HepG2 (cell line): ENCODE measurements around the gene TFPI. TPM values are rescaled to one million over a fixed set of nuclear protein-coding genes. Genes with fewer than 3 reads are reported as not detected.

Experiments used
- ATAC-seq: fragments of 200-7000 bp; cut with Tn5 transposase; 3 replicates; pipeline ENCODE4 v1.9.1; 2020; ENCODE audit warnings: mild to moderate bottlenecking, moderate library complexity
- BruUV-seq: library from RNA; stranded (reverse); fragments of 400-500 nt; replicated peaks from 2 replicates; lab custom pipeline; 2021; lab: Mats Ljungman, UMichigan
- CTCF ChIA-PET: fragments of 300-600 bp; formaldehyde crosslinking; extraction: SDS; loops from one replicate; lab custom pipeline; 2021; ENCODE audit warnings: low total read pairs, inconsistent platforms, low intra/inter-chr PET ratio; lab: Yijun Ruan, JAX
- POLR2A ChIA-PET: fragments of 350-600 bp; sonication (Branson Sonifier 250); formaldehyde crosslinking; loops from one replicate; lab custom pipeline; 2020; ENCODE audit warnings: antibody characterized with exemption, inconsistent platforms; lab: Yijun Ruan, JAX
- DNase-seq: peaks from one replicate; pipeline ENCODE4 v3.0.0-alpha.2; 2015; ENCODE audit warnings: low spot score
- FAIRE-seq: peaks from 3 replicates; lab custom pipeline; 2011; peaks lifted over from hg19 to GRCh38; lab: Jason Lieb, UNC
- H2AFZ ChIP-seq: one replicate; pipeline ENCODE4 v1.6.1; 2011; ENCODE audit warnings: low read length, inconsistent platforms
- H3K27ac ChIP-seq: fragments of 300-600 bp; 3 replicates; pipeline ENCODE4 v1.8.0; 2011; ENCODE audit warnings: mixed run types, mild to moderate bottlenecking, mixed read lengths, low read length, inconsistent platforms; ENCODE audit not compliant: insufficient read depth; ENCODE audit errors: extremely low read length
- H3K27me3 ChIP-seq, 2 experiments: fragments of 200-600 bp in 1 of 2; 2 replicates in 1 of 2; 3 replicates in 1 of 2; pipeline versions ENCODE4 v1.6.0 to v1.8.0; 2011; ENCODE audit warnings: low read length in 2 of 2, mild to moderate bottlenecking in 2 of 2, moderate library complexity in 2 of 2, inconsistent platforms in 1 of 2; ENCODE audit not compliant: insufficient read depth in 2 of 2, control insufficient read depth in 1 of 2
- H3K36me3 ChIP-seq, 2 experiments: fragments of 200-600 bp in 1 of 2; replicated peaks in 1 of 2; 2 replicates in 1 of 2; 3 replicates in 1 of 2; pipeline versions ENCODE4 v1.5.1 to v1.8.0; 2011; ENCODE audit warnings: low read length in 2 of 2, inconsistent platforms in 1 of 2; ENCODE audit not compliant: insufficient read depth in 2 of 2, control insufficient read depth in 1 of 2
- H3K4me1 ChIP-seq: 2 replicates; pipeline ENCODE4 v1.5.1; 2012; ENCODE audit warnings: low read length, inconsistent platforms; ENCODE audit not compliant: insufficient read depth
- H3K4me2 ChIP-seq: 2 replicates; pipeline ENCODE4 v1.6.0; 2011; ENCODE audit warnings: low read depth, low read length, inconsistent platforms
- H3K4me3 ChIP-seq, 3 experiments: fragments of 200-600 bp in 1 of 3; sonication (generic), shearing (Covaris generic) in 1 of 3; replicated peaks in 1 of 3; 2 replicates each; pipeline ENCODE4 v1.5.1; 2011 to 2016; ENCODE audit warnings: low read length in 3 of 3, inconsistent platforms in 2 of 3, low read depth in 2 of 3, mild to moderate bottlenecking in 2 of 3, control low read depth in 1 of 3, mixed read lengths in 1 of 3; ENCODE audit not compliant: insufficient read depth in 1 of 3
- H3K79me2 ChIP-seq: one replicate; pipeline ENCODE4 v1.6.1; 2011; ENCODE audit warnings: low read length, inconsistent platforms; ENCODE audit not compliant: insufficient read depth
- H3K9ac ChIP-seq: 2 replicates; pipeline ENCODE4 v1.6.0; 2011; ENCODE audit warnings: mild to moderate bottlenecking, low read depth, low read length, inconsistent platforms; ENCODE audit not compliant: insufficient read depth
- H3K9me3 ChIP-seq: 2 replicates; pipeline ENCODE4 v1.5.1; 2012; ENCODE audit warnings: mild to moderate bottlenecking, low read length
- H4K20me1 ChIP-seq: 2 replicates; pipeline ENCODE4 v1.6.0; 2011; ENCODE audit warnings: inconsistent platforms, mild to moderate bottlenecking, low read length, moderate library complexity; ENCODE audit not compliant: insufficient read depth
- ARID2 ChIP-seq: sonication (generic); formaldehyde crosslinking; IDR thresholded peaks from 2 replicates; pipeline ENCODE4 v1.8.1; 2022; ENCODE audit warnings: mild to moderate bottlenecking, missing genetic modification reagents, borderline replicate concordance
- ASH2L ChIP-seq: fragments of 300-600, 200-600 bp; sonication (generic); IDR thresholded peaks from 2 replicates; pipeline ENCODE4 v1.7.0; 2017; ENCODE audit warnings: low read depth, mild to moderate bottlenecking, moderate library complexity, mixed read lengths, low read length; ENCODE audit not compliant: insufficient read length
- CEBPG ChIP-seq: IDR thresholded peaks from 2 replicates; pipeline ENCODE4 v1.6.1; 2016
- EHMT2 ChIP-seq: fragments of 200-600 bp; sonication (generic); IDR thresholded peaks from 2 replicates; pipeline ENCODE4 v1.7.0; 2017; ENCODE audit warnings: antibody characterized with exemption, low read depth, low read length, borderline replicate concordance
- GATAD2A ChIP-seq: IDR thresholded peaks from 2 replicates; pipeline ENCODE4 v1.6.1; 2016
- HNRNPK ChIP-seq: fragments of 200-400 bp; formaldehyde crosslinking; IDR thresholded peaks from 2 replicates; pipeline ENCODE4 v1.6.1; 2018; ENCODE audit warnings: low read length, low read depth, moderate library complexity, mild to moderate bottlenecking; ENCODE audit not compliant: poor library complexity, severe bottlenecking
- NKX3-1 ChIP-seq: sonication (generic); formaldehyde crosslinking; IDR thresholded peaks from 2 replicates; pipeline ENCODE4 v1.5.0; 2020; ENCODE audit warnings: missing genetic modification reagents
- RAD21 ChIP-seq: fragments of 450-650 bp; formaldehyde crosslinking; IDR thresholded peaks from 2 replicates; pipeline ENCODE4 v1.5.0; 2020; ENCODE audit warnings: mild to moderate bottlenecking
- SALL1 ChIP-seq: sonication (generic); formaldehyde crosslinking; IDR thresholded peaks from 2 replicates; pipeline ENCODE4 v1.8.0; 2022; ENCODE audit warnings: mild to moderate bottlenecking, missing genetic modification reagents
- SMC3 ChIP-seq: IDR thresholded peaks from 2 replicates; pipeline ENCODE4 v1.6.1; 2011; ENCODE audit warnings: low read length, improper control_type of control experiment
- ZBTB7A ChIP-seq: sonication (generic); formaldehyde crosslinking; IDR thresholded peaks from 2 replicates; pipeline ENCODE4 v1.8.0; 2022; ENCODE audit warnings: mild to moderate bottlenecking, missing genetic modification reagents
- ZIK1 ChIP-seq: sonication (generic); formaldehyde crosslinking; IDR thresholded peaks from 2 replicates; pipeline ENCODE4 v1.5.0; 2020; ENCODE audit warnings: mild to moderate bottlenecking, low read depth, missing genetic modification reagents, borderline replicate concordance
- ZNF354B ChIP-seq: sonication (generic); formaldehyde crosslinking; IDR thresholded peaks from 2 replicates; pipeline ENCODE4 v1.8.0; 2022; ENCODE audit warnings: mild to moderate bottlenecking, missing genetic modification reagents
- ZNF577 ChIP-seq: sonication (generic); formaldehyde crosslinking; IDR thresholded peaks from 2 replicates; pipeline ENCODE4 v1.4.0; 2020; ENCODE audit warnings: mild to moderate bottlenecking, low read depth, missing genetic modification reagents, borderline replicate concordance
- ZNF678 ChIP-seq: sonication (generic); formaldehyde crosslinking; IDR thresholded peaks from 2 replicates; pipeline ENCODE4 v1.4.0; 2020; ENCODE audit warnings: mild to moderate bottlenecking, missing genetic modification reagents
- WGBS: methylation state at CpG from one replicate; pipeline ENCODE4 v1.1.6; 2017; ENCODE audit warnings: low lambda C conversion rate; 5-methylcytosine and 5-hydroxymethylcytosine counted together
- in situ Hi-C: cut with HindIII; loops from 2 replicates; pipeline ENCODE4 v1.10.0; 2017; ENCODE audit warnings: low pct_unique_long_range_greater_than_20kb; ENCODE audit not compliant: extremely low pct_ligation_motif_present
- intact Hi-C: fragments of 100-400 bp; cut with micrococcal nuclease; formaldehyde crosslinking; loops from one replicate; pipeline ENCODE4 v1.10.0; 2022; ENCODE audit not compliant: unreplicated experiment
- polyA plus RNA-seq, 8 experiments: library from polyadenylated mRNA; depleted of rRNA in 3 of 8; stranded (reverse) in 7 of 8; unstranded in 1 of 8; fragments of >200 nt; fragmentation: Illumina TruSeq in 4 of 8; extraction: Trizol in 4 of 8; gene quantifications; 2 replicates each; pipeline versions ENCODE4 v1.2.1 to v1.2.3, GENCODE V29; 2011 to 2016; ENCODE audit warnings: low read depth in 4 of 8, missing spikeins in 1 of 8, mixed read lengths in 1 of 8; ENCODE audit not compliant: insufficient read depth in 1 of 8
- total RNA-seq, 5 experiments: library from RNA; depleted of rRNA; stranded (reverse); fragments of >200 nt; fragmentation: Illumina TruSeq; extraction: Trizol; gene quantifications; 2 replicates each; pipeline ENCODE4 v1.2.3, GENCODE V29; 2016; ENCODE audit warnings: low read depth in 1 of 5
- TF ChIP-seq, protein P1 (sequence below): sonication (generic); formaldehyde crosslinking; IDR thresholded peaks from 2 replicates; pipeline ENCODE4 v1.8.0; 2022; ENCODE audit warnings: missing genetic modification reagents, mild to moderate bottlenecking, borderline replicate concordance
- TF ChIP-seq, protein P2 (sequence below): sonication (generic); formaldehyde crosslinking; IDR thresholded peaks from 2 replicates; pipeline ENCODE4 v1.5.0; 2020; ENCODE audit warnings: mild to moderate bottlenecking, missing genetic modification reagents, moderate library complexity
- TF ChIP-seq, protein P3 (sequence below): IDR thresholded peaks from 2 replicates; pipeline ENCODE4 v1.6.1; 2012; ENCODE audit warnings: low read depth, low read length, improper control_type of control experiment

The TFPI gene
- total and polyA plus RNA-seq, 2 of the 13 experiments (the other 11 are each of a cell fraction or from before 2014, with no cell fraction given), result 301 to 436 TPM

DNA sequence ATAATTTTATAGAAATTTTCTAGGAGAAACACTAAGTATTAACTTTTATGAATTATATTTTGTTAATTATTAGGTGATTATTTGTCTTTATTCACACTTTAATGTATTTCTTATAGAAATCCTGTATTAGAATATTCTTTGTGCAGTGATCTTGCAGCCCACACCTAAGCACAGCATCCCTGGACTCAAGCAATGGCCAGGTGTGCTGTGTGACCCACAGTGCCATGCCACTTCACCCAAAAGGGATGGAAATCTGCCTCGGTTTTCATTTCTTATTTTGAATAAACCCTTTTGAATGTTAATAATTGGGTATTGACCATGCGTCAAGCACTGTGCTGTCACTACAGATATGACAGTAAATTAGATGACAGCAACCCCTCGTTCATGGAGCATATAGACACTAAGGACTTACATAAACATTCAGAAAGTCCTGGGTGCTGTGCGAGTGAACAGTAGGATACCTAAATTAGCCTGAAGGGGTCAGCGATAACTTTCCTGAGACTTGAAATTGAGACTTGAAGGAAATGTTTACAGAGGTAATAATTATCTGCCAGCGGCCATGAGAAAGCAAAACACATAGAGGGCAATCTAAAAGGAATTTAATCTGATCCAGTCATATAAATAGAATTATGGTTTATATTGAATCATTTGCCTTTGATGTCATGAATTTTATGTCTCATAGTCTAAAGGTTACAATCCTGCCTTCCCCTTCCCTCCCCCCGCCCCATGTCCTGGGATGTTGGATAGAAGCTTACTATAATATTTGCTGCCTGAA lies 53.5 kb downstream of the TFPI start:
- FAIRE-seq, result no peak
- TF ChIP-seq SALL1 (CRISPR knock-in tag) (peak; percentile 39; the same call in 1 of the 2 replicates), ZNF354B (CRISPR knock-in tag) (0 out of 2 replicates have a peak, but pooled peaks have one; percentile 25), SMC3 (peak; percentile 48), NKX3-1 (CRISPR knock-in tag) (no peak), EHMT2 (peak; percentile 58; the same call in 1 of the 2 replicates), HNRNPK (peak; percentile 68), ZIK1 (CRISPR knock-in tag) (no peak), ZBTB7A (CRISPR knock-in tag) (no peak), ASH2L (peak; percentile 36), GATAD2A (CRISPR knock-in tag) (peak; percentile 60), ZNF678 (CRISPR knock-in tag) (no peak), ARID2 (0 out of 2 replicates have a peak, but pooled peaks have one; percentile 42), CEBPG (CRISPR knock-in tag) (0 out of 2 replicates have a peak, but pooled peaks have one; percentile 9), RAD21 (CRISPR knock-in tag) (0 out of 2 replicates have a peak, but pooled peaks have one; percentile 41), ZNF577 (CRISPR knock-in tag) (no peak)
- TF ChIP-seq, protein P1, sequence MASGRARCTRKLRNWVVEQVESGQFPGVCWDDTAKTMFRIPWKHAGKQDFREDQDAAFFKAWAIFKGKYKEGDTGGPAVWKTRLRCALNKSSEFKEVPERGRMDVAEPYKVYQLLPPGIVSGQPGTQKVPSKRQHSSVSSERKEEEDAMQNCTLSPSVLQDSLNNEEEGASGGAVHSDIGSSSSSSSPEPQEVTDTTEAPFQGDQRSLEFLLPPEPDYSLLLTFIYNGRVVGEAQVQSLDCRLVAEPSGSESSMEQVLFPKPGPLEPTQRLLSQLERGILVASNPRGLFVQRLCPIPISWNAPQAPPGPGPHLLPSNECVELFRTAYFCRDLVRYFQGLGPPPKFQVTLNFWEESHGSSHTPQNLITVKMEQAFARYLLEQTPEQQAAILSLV (CRISPR knock-in tag), result no peak
- TF ChIP-seq, protein P2, sequence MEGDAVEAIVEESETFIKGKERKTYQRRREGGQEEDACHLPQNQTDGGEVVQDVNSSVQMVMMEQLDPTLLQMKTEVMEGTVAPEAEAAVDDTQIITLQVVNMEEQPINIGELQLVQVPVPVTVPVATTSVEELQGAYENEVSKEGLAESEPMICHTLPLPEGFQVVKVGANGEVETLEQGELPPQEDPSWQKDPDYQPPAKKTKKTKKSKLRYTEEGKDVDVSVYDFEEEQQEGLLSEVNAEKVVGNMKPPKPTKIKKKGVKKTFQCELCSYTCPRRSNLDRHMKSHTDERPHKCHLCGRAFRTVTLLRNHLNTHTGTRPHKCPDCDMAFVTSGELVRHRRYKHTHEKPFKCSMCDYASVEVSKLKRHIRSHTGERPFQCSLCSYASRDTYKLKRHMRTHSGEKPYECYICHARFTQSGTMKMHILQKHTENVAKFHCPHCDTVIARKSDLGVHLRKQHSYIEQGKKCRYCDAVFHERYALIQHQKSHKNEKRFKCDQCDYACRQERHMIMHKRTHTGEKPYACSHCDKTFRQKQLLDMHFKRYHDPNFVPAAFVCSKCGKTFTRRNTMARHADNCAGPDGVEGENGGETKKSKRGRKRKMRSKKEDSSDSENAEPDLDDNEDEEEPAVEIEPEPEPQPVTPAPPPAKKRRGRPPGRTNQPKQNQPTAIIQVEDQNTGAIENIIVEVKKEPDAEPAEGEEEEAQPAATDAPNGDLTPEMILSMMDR (CRISPR knock-in tag), result peak; percentile 60
- TF ChIP-seq, protein P3, sequence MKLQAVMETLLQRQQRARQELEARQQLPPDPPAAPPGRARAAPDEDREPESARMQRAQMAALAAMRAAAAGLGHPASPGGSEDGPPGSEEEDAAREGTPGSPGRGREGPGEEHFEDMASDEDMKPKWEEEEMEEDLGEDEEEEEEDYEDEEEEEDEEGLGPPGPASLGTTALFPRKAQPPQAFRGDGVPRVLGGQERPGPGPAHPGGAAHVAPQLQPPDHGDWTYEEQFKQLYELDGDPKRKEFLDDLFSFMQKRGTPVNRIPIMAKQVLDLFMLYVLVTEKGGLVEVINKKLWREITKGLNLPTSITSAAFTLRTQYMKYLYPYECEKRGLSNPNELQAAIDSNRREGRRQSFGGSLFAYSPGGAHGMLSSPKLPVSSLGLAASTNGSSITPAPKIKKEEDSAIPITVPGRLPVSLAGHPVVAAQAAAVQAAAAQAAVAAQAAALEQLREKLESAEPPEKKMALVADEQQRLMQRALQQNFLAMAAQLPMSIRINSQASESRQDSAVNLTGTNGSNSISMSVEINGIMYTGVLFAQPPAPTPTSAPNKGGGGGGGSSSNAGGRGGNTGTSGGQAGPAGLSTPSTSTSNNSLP, result peak; percentile 44; the same call in 1 of the 2 replicates

More for the DNA sequence above, 53.5 kb downstream of the TFPI start:
- in situ Hi-C loops (loop anchor here (5.0 to 10.0 kb wide), 2 partner anchors 77 to 344 kb away; no protein-coding TSS in a partner anchor), intact Hi-C loops (loop anchor here (1.0 to 2.0 kb wide), 4 partner anchors 9 to 343 kb away; no protein-coding TSS in a partner anchor)
- H3K4me2 ChIP-seq, result 0 out of 2 replicates have a peak overlapping the region, but pooled peaks have one; percentile 2
- ATAC-seq (peak; percentile 76), DNase-seq (peak; percentile 65)
- H4K20me1 ChIP-seq, result peaks cover 22% of the 10 kb centered on the region
- no peaks in the 10 kb centered on the region for H3K9me3 ChIP-seq
- ChIA-PET POLR2A (interaction anchor here (1.1 to 2.9 kb wide), 5 partner anchors 9 to 51 kb away, joined by 3 to 11 read pairs (median 6); no protein-coding TSS in a partner anchor), CTCF (interaction anchor here (1.5 to 7.2 kb wide), 4 partner anchors 41 to 342 kb away, joined by 6 to 258 read pairs (median 16); no protein-coding TSS in a partner anchor)
- H3K9ac ChIP-seq, result no peak overlapping the region
- no peak overlapping the region for H2AFZ ChIP-seq
- no peaks in the 10 kb centered on the region for H3K27me3 ChIP-seq
- no peak overlapping the region for H3K4me3 ChIP-seq
- H3K79me2 ChIP-seq, result peaks cover 62% of the 10 kb centered on the region
- peak overlapping the region; percentile 45 for H3K27ac ChIP-seq
- BruUV-seq, result TSS peak; percentile 7
- 78% methylated on average over 7 of the region's 7 CpGs for WGBS
- peaks cover 51% of the 10 kb centered on the region for H3K4me1 ChIP-seq
- H3K36me3 ChIP-seq, result peaks cover 5 to 51% of the 10 kb centered on the region in 2 experiments
